ENCODE data around the gene CPLANE2. TPM values are rescaled to one million over a fixed set of nuclear protein-coding genes. Genes with fewer than 3 reads are reported as not detected.

The CPLANE2 gene, protein sequence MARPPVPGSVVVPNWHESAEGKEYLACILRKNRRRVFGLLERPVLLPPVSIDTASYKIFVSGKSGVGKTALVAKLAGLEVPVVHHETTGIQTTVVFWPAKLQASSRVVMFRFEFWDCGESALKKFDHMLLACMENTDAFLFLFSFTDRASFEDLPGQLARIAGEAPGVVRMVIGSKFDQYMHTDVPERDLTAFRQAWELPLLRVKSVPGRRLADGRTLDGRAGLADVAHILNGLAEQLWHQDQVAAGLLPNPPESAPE
- total RNA-seq, result 10 to 100 TPM in 2 of 10 donors, 1 to 10 TPM in 8; 3.9 to 11.1 (median 7.2) TPM
- polyA plus RNA-seq, result 1 to 10 TPM; 2.2 to 2.3 TPM
- long read RNA-seq, donor 1, partial matches to known transcripts, result 0 of 4 reads
- long read RNA-seq, donor 1, other reads (novel, unspliced or antisense), result 2 of 4 reads
- long read RNA-seq, donor 2, partial matches to known transcripts, result 0 of 5 reads
- long read RNA-seq, donor 2, other reads (novel, unspliced or antisense), result 1 of 5 reads
- long read RNA-seq, donor 3, partial matches to known transcripts, result 0 of 1 reads
- long read RNA-seq, donor 3, other reads (novel, unspliced or antisense), result 0 of 1 reads

- Histone ChIP-seq H3K4me3 (peak within 1 kb of the TSS; percentile 51 to 72 (median 69)), H3K36me3 (peaks cover 0 to 13% (median 0%) of the 10 kb centered on the region in 9 donors), H3K27me3 (no peaks in the 10 kb centered on the region), H3K9me3 (no peaks in the 10 kb centered on the region), H3K4me1 (peaks cover 0 to 25% (median 19%) of the 10 kb centered on the region in 9 donors), H3K27ac (peak within 1 kb of the TSS; percentile 52 to 93 (median 85))
- ATAC-seq (peak; percentile 94 to 98 (median 96)), DNase-seq (peak; percentile 95)
- intact Hi-C loops (cut with DNase I), result loop anchor here in 2 of 10 donors (2.0 to 5.0 kb wide), 2 partner anchors 116 to 154 kb away; partner anchors contain the start of gene FBXO42 (in 1 of the 2)
- TF ChIP-seq, protein P1, sequence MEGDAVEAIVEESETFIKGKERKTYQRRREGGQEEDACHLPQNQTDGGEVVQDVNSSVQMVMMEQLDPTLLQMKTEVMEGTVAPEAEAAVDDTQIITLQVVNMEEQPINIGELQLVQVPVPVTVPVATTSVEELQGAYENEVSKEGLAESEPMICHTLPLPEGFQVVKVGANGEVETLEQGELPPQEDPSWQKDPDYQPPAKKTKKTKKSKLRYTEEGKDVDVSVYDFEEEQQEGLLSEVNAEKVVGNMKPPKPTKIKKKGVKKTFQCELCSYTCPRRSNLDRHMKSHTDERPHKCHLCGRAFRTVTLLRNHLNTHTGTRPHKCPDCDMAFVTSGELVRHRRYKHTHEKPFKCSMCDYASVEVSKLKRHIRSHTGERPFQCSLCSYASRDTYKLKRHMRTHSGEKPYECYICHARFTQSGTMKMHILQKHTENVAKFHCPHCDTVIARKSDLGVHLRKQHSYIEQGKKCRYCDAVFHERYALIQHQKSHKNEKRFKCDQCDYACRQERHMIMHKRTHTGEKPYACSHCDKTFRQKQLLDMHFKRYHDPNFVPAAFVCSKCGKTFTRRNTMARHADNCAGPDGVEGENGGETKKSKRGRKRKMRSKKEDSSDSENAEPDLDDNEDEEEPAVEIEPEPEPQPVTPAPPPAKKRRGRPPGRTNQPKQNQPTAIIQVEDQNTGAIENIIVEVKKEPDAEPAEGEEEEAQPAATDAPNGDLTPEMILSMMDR (IDR thresholded peaks at IDR 0.05), result peak in 4 of 9 donors; percentile 1 to 32 (median 30)
- 1 to 2% methylated on average over 57 of the region's 57 CpGs for WGBS, 2 donors
Measured at GRCh38 chr1:16236511-16237342, at the start of gene CPLANE2. Gene CPLANE2 (minus strand): TSS chr1:16237183. CDS start chr1:16236742, 441 bp downstream.

- Histone ChIP-seq H3K9me3 (no peaks in the 10 kb centered on the region), H3K4me3 (no peak overlapping the region), H3K36me3 (peaks cover 0 to 69% (median 0%) of the 10 kb centered on the region in 9 donors), H3K4me1 (peaks cover 0 to 16% (median 2%) of the 10 kb centered on the region in 9 donors), H3K27ac (no peak overlapping the region), H3K27me3 (no peaks in the 10 kb centered on the region)
- intact Hi-C loops (cut with DNase I), result no loop called here
- 88 to 90% methylated on average over 4 of the region's 4 CpGs for WGBS, 2 donors
- ATAC-seq (no peak), DNase-seq (no peak)
- TF ChIP-seq, protein P1 (IDR thresholded peaks at IDR 0.05), result no peak
Measured at GRCh38 chr1:16286122-16286521, 49.1 kb upstream of the CPLANE2 start.

DNA sequence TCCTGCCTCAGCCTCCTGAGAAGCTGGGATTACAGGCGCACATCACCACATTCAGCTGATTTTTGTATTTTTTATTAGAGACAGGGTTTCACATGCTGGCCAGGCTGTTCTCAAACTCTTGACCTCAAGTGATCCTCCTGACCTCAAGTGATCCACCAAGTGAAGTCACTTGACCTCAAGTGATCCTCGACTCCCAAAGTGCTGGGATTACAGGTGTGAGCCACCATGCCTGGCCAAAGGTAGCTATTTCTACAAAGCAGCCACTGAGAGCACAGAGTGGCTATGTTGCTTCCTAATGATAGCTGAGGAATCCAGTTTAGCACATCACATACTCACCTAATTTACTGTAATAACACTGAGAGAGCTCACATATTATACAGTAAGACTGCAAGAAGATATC, 44.8 kb upstream of the CPLANE2 start:
- ATAC-seq (no peak), DNase-seq (no peak)
- Histone ChIP-seq H3K4me3 (no peak overlapping the region), H3K9me3 (no peaks in the 10 kb centered on the region), H3K4me1 (peaks cover 0 to 23% (median 12%) of the 10 kb centered on the region in 9 donors), H3K27me3 (no peaks in the 10 kb centered on the region), H3K36me3 (peaks cover 0 to 42% (median 0%) of the 10 kb centered on the region in 9 donors), H3K27ac (no peak overlapping the region)
- 76 to 91% methylated on average over 2 of the region's 2 CpGs for WGBS, 2 donors
- intact Hi-C loops (cut with DNase I), result no loop called here
- TF ChIP-seq, protein P1 (IDR thresholded peaks at IDR 0.05), result no peak

DNA sequence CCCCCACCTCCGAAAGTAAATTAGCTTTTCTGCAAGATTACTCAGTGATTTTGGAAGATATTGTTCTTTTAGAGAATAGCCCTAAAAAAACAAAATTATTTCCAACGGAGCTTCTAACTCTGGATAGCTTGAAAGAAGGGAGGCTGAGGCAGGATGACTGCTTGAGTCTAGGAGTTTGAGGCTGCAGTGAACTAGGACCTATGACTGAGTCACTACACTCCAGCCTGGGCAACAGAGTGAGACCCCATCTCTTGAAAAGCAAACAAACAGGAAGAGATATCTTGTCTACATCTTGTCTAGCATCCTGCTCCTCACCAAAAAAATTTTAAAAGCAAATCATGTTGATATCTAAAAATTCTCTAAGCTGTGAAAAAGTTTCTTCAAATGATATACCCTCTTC, 42.2 kb upstream of the CPLANE2 start:
- DNase-seq, result no peak
- Histone ChIP-seq H3K27me3 (no peaks in the 10 kb centered on the region), H3K4me3 (no peak overlapping the region), H3K36me3 (peaks cover 0 to 31% (median 0%) of the 10 kb centered on the region in 9 donors), H3K4me1 (peaks cover 0 to 25% (median 12%) of the 10 kb centered on the region in 9 donors), H3K27ac (peak overlapping the region in 1 of 10 donors; percentile 45), H3K9me3 (no peaks in the 10 kb centered on the region)
- intact Hi-C loops (cut with DNase I), result no loop called here
- no peak for ATAC-seq
- TF ChIP-seq, protein P1 (IDR thresholded peaks at IDR 0.05), result no peak
- WGBS, 2 donors, result 66 to 77% methylated on average over 2 of the region's 2 CpGs
